Osteocyte (in vitro differentiated cells): ENCODE results near the gene BANP. TPM values are rescaled to one million over a fixed set of nuclear protein-coding genes. Genes with fewer than 3 reads are reported as not detected.
"Not testable (repeated sequence)": the region's sequence is repeated elsewhere in the genome, so short reads cannot be mapped to it uniquely, and the experiment has no call there.

ENCODE experiments used
- DNase-seq: peaks from one replicate; pipeline ENCODE4 v3.0.0; 2021; ENCODE audit warnings: mixed read lengths; ENCODE audit not compliant: unreplicated experiment; ENCODE audit errors: extremely low spot score
- H3K27ac Mint-ChIP-seq: one replicate; pipeline ENCODE4 v1.8.0; 2021; ENCODE audit warnings: mild to moderate bottlenecking, mixed read lengths; ENCODE audit not compliant: unreplicated experiment
- H3K27me3 Mint-ChIP-seq: one replicate; pipeline ENCODE4 v1.8.0; 2021; ENCODE audit warnings: mixed read lengths; ENCODE audit not compliant: unreplicated experiment
- H3K36me3 Mint-ChIP-seq: one replicate; pipeline ENCODE4 v1.8.0; 2021; ENCODE audit warnings: mixed read lengths; ENCODE audit not compliant: unreplicated experiment
- H3K4me1 Mint-ChIP-seq: one replicate; pipeline ENCODE4 v1.8.0; 2021; ENCODE audit warnings: mixed read lengths; ENCODE audit not compliant: unreplicated experiment
- H3K4me3 Mint-ChIP-seq: one replicate; pipeline ENCODE4 v1.8.0; 2021; ENCODE audit warnings: mild to moderate bottlenecking, moderate library complexity, mixed read lengths; ENCODE audit not compliant: unreplicated experiment
- H3K9me3 Mint-ChIP-seq: one replicate; pipeline ENCODE4 v1.8.0; 2021; ENCODE audit warnings: mixed read lengths; ENCODE audit not compliant: unreplicated experiment
- total RNA-seq: library from RNA; stranded (reverse); gene quantifications from 2 replicates; pipeline ENCODE4 v1.2.1, GENCODE V29; 2021
- TF ChIP-seq, protein P1 (sequence below): fragments of 200-600 bp; sonication (generic); IDR thresholded peaks from 2 replicates; pipeline ENCODE4 v1.5.0; 2021; ENCODE audit warnings: antibody characterized with exemption, mild to moderate bottlenecking, moderate library complexity

The BANP gene
- total RNA-seq, 1 donor from 2014 or later = 20.5 TPM

GRCh38 chr16:88088161-88088581 is 136.9 kb downstream of the BANP start:
- Mint-ChIP-seq H3K27ac (no peak overlapping the region), H3K36me3 (peaks cover 3% of the 10 kb centered on the region), H3K4me3 (no peak overlapping the region), H3K4me1 (peaks cover 23% of the 10 kb centered on the region), H3K9me3 (no peaks in the 10 kb centered on the region), H3K27me3 (no peaks in the 10 kb centered on the region)
- TF ChIP-seq, protein P1, sequence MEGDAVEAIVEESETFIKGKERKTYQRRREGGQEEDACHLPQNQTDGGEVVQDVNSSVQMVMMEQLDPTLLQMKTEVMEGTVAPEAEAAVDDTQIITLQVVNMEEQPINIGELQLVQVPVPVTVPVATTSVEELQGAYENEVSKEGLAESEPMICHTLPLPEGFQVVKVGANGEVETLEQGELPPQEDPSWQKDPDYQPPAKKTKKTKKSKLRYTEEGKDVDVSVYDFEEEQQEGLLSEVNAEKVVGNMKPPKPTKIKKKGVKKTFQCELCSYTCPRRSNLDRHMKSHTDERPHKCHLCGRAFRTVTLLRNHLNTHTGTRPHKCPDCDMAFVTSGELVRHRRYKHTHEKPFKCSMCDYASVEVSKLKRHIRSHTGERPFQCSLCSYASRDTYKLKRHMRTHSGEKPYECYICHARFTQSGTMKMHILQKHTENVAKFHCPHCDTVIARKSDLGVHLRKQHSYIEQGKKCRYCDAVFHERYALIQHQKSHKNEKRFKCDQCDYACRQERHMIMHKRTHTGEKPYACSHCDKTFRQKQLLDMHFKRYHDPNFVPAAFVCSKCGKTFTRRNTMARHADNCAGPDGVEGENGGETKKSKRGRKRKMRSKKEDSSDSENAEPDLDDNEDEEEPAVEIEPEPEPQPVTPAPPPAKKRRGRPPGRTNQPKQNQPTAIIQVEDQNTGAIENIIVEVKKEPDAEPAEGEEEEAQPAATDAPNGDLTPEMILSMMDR = no peak
- no peak for DNase-seq

- not testable (repeated sequence) for H3K27me3 Mint-ChIP-seq, H3K9me3 Mint-ChIP-seq, H3K36me3 Mint-ChIP-seq, H3K4me3 Mint-ChIP-seq, H3K27ac Mint-ChIP-seq, DNase-seq
- peaks cover 26% of the 10 kb centered on the region for H3K4me1 Mint-ChIP-seq
Measured at GRCh38 chr16:88088611-88089010, 137.4 kb downstream of the BANP start.

- H3K4me1 Mint-ChIP-seq = peaks cover 29% of the 10 kb centered on the region
- not testable (repeated sequence) for H3K27ac Mint-ChIP-seq, H3K9me3 Mint-ChIP-seq, H3K4me3 Mint-ChIP-seq, H3K27me3 Mint-ChIP-seq, H3K36me3 Mint-ChIP-seq, DNase-seq
Measured at GRCh38 chr16:88089071-88089470, 137.8 kb downstream of the BANP start.

GRCh38 chr16:88089632-88090376 is 138.6 kb downstream of the BANP start:
- H3K4me1 Mint-ChIP-seq = peaks cover 27% of the 10 kb centered on the region
- not testable (repeated sequence) for H3K9me3 Mint-ChIP-seq, H3K27me3 Mint-ChIP-seq, H3K27ac Mint-ChIP-seq, H3K36me3 Mint-ChIP-seq, H3K4me3 Mint-ChIP-seq, DNase-seq

GRCh38 chr16:88090377-88091175 is 139.3 kb downstream of the BANP start:
- H3K4me1 Mint-ChIP-seq = peaks cover 27% of the 10 kb centered on the region
- H3K27ac Mint-ChIP-seq, H3K36me3 Mint-ChIP-seq, H3K27me3 Mint-ChIP-seq, DNase-seq, H3K4me3 Mint-ChIP-seq, H3K9me3 Mint-ChIP-seq: not testable (repeated sequence)

DNA sequence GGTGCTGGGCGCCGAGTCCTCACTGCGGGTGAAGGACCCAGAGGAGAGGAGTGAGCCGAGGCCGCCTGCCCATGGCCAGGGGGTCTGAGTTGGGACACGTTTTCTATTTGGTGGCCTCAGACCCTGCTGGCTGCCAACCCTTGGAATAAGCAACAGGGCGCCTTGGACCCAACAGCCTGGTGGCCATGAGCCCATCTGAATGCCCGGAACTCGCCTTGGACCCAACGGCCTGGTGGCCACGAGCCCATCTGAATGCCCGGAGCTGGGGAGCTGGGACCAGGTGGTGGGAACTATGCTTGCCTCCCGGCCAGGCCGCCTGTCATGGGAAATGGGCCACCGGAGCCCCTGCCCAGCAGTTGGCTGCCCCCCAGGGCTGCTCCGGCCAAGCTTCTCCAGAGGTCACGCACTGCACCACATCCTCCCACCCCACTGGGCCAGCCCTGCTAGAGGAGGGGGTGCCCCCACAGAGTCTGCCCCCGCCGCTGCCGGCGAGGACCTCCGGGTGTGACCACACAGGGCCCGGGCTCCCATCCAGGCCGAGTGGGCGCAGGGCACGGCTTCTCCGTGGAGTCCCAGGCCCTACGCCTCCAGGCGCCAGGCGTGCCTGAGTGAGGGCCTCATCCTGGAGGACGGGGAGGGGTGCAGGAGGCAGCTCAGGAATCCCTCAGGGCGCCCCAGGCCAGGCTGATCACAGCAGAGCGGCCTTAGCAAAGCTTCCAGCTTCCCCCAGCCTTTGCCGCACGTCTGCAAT is 140.2 kb downstream of the BANP start:
- H3K36me3 Mint-ChIP-seq, DNase-seq, H3K9me3 Mint-ChIP-seq, H3K27me3 Mint-ChIP-seq, H3K4me3 Mint-ChIP-seq: not testable (repeated sequence)
- H3K27ac Mint-ChIP-seq = peak overlapping the region; percentile 31
- peaks cover 24% of the 10 kb centered on the region for H3K4me1 Mint-ChIP-seq

DNA sequence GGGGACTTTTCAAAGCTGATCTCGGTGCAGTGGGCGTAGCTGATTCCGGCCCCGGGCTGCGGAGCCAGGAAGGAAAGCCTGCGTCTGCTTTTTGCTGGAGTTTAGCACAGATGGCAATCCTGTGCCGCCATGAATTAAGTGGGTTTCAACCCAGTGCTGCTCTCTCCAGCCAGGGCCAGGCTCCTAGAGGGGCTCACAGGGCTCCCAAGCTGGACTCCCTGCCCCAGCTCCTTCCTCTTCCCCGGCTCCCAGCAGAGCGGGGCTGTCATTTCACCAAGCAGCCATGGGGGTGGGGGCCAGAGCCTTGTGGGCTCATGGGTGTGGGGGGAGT is 140.7 kb downstream of the BANP start:
- H3K4me3 Mint-ChIP-seq, DNase-seq, H3K9me3 Mint-ChIP-seq, H3K36me3 Mint-ChIP-seq, H3K27me3 Mint-ChIP-seq: not testable (repeated sequence)
- peaks cover 23% of the 10 kb centered on the region for H3K4me1 Mint-ChIP-seq
- H3K27ac Mint-ChIP-seq = peak overlapping the region; percentile 31

DNA sequence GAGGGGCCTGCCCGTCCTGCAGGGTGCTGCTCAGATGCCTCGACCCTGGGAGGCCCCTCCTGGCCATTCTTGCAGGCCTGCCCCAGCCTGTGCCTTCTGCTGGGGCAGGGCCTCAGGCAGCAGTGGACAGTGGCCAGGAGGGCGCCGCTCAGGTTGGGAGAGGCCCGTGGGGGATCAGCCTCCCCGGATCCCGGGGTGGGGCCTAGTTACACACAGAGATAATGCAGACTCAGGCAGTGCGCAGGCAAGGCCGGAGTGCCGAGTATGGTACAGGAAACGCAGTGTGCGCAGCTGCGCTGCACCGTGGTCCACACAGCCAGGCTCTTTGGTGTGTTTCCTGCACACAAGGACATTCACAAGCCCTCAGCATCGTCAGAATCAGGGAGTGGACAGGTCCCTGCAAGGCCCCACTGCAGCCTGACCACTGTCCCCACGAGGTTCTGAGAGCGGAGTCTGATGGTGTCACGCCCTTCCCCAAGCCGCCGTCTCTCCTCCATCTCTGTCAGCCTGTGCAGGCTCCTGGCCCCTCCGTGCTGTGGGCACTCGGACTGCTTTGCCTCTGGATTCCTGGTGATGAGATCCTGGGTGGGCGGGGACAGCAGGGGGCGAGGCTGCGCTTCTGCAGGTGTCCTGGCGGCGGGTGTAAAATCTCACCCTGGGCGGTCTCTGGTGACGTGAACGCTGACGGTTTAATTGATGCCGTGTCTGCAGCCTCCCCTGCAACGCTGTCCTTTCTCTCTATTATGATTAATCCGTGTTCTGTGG is 141.7 kb downstream of the BANP start:
- peaks cover 20% of the 10 kb centered on the region for H3K4me1 Mint-ChIP-seq
- H3K4me3 Mint-ChIP-seq, DNase-seq, H3K36me3 Mint-ChIP-seq, H3K9me3 Mint-ChIP-seq, H3K27ac Mint-ChIP-seq, H3K27me3 Mint-ChIP-seq: not testable (repeated sequence)

GRCh38 chr16:88093556-88094252 is 142.5 kb downstream of the BANP start:
- not testable (repeated sequence) for H3K9me3 Mint-ChIP-seq, DNase-seq, H3K4me3 Mint-ChIP-seq, H3K36me3 Mint-ChIP-seq, H3K27ac Mint-ChIP-seq, H3K27me3 Mint-ChIP-seq
- peaks cover 14% of the 10 kb centered on the region for H3K4me1 Mint-ChIP-seq

DNA sequence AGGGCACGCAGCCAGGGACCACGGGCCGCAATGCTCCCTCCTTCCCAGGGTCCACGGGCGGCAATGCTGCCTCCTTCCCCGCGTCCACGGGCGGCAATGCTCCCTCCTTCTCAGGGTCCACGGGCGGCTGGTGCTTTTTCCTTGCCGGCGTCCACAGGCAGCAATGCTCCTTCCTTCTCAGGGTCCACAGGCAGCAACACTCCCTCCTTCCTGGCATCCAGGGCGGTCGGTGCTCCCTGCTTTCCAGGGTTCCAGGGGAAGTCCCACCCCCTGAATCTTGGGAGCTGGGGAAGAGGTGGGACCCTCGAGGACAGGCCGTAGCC is 143.0 kb downstream of the BANP start:
- DNase-seq, H3K4me3 Mint-ChIP-seq, H3K27ac Mint-ChIP-seq, H3K36me3 Mint-ChIP-seq, H3K27me3 Mint-ChIP-seq, H3K9me3 Mint-ChIP-seq: not testable (repeated sequence)
- peaks cover 13% of the 10 kb centered on the region for H3K4me1 Mint-ChIP-seq
